ENCODE results near the gene ST3GAL2.
"Not testable (repeated sequence)": the region's sequence is repeated elsewhere in the genome, so short reads cannot be mapped to it uniquely, and the experiment has no call there.

The ST3GAL2 gene

DNA sequence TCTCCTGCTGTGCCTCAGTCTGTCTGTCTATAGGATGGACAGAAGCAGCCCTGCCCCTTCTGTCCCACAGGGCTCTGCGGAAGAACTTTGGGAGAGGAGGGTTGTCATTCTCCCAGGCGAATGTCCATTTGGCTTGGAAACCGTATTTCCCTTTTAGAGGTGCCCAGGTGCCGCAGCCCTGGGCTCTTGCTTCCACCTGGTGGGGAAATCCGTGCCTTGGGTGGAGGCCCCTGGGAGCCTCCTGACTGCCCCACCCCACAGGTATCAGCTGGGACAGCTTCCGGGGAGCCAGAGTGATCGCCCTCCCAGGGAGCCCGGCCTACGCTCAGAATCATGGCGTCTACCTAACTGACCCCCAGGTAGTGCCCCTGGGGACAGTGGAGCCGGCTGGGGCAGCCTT, 28.2 kb upstream of the ST3GAL2 start:
- no peak for DNase-seq

DNA sequence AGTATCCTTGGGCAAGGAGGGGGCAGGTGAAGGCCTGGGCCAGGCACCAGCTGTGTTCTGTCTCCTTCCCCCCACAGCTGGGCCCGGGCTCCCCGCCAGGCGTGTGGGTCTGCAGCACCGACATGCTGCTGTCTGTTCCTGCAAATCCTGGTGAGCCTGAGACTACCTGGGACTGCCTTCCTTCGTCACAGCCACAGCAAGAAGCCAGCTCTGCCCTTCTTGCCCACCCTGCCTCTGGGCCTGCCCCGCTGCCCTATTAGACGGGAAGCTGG, 27.8 kb upstream of the ST3GAL2 start:
- DNase-seq = no peak

DNA sequence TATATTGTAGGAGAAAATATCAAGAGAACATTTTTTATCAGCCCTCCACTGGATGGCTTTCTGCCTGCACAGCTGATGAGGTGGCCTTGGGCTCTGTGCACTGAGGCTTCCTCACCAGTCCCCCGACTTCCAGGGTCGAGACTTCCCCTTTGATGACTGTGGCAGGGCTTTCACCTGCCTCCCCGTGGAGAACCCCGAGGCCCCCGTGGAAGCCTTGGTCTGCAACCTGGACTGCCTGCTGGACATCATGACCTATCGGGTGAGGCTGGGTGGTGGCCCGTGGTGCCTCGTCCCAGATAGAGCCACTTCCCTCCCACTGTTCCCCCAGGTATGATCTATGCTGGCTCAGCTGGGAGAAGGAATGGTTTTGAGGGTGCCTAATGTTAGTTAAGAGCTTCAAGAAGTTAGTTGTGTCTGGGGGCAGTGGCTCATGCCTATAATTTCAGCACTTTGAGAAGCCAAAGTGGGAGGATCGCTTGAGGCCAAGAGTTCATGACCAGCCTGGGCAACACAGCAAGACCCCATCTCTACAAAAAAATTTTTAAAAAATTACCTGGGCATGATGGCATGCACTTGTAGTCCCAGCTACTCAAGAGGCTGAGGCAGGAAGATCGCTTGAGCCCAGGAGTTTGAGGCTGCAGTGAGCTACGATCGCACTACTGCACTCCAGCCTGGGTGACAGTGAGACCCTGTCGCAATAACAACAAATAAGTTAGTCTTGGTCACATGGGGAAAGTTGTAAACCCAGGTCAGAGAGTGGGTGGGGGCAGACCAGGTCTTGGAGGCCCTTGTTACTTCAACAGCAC, 27.3 kb upstream of the ST3GAL2 start:
- no peak for DNase-seq

DNA sequence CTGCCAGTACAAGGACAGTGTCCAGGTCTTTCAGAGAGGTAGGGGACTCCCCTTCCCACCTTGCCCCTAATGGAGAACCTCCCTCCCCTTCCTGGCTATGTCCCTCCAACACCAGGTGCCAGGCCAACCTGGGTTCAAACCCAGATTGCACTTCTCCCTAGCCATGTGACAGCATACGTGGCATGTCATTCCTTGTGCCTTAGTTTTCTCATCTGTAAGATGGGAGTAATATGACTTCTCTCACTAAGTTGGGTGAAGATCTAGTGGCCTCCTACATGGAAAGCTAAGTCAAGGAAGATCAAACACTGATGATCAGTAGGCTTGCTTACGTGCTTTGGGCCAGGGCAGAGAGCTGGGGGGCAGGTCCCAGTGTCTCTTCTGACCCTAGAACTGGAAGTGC, 24.3 kb upstream of the ST3GAL2 start:
- no peak for DNase-seq

DNA sequence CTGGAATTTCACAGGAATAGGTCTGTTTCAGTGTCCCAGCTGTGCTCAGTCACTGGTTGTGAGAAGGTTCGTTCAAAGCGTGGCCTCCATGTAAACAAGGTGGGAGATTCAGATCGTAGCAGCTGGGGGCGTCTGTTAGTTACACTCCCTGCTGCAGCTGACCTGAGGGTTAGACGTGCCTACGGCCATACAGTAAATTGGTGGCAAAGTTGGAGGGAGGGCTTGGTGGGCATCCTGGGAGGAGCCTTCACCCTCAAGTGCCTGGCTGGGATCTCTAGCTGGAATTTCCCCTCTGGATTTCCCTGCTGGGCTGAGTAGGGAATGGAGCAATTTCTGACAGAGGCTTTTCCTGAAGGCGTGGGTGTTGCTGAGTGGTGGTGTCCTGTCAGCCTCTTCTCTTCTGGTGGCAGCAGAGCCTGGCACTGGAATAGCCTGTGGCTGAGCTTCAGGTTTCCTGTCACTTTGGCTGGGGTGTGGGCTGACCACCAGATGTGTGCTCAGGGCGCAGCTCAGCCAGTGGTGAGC, 21.9 kb upstream of the ST3GAL2 start:
- DNase-seq = no peak

DNA sequence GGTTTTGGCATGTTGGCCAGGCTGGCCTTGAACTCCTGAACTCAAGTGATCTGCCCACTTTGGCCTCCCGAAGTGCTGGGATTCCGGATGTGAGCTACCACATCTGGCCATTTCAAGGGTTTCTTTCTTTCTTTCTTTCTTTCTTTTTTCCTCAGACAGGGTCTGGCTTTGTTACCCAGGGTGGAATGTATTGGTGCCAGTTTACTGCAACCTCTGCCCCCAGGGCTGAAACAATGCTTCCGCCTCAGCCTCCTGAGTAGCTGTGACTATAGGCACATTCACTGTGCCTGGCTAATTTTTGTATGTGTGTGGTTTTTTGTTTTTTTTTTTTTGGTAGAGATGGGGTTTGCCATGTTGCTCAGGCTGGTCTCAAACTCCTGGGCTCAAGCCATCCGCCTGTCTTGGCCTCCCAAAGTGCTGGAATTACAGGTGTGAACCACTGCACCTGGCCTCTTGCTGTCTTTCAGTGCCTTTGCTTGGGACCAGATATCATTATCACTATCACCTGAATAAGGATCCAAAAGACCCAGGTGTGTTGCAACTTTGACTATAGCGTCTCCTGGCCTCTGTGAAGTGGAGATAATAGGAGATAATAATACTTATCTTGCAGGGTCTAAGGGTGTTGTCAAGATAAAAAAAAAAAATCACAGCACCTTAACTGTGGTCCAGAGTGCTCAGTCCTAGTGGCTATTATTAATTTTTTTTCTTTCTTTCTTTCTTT, 18.7 kb upstream of the ST3GAL2 start:
- DNase-seq = no peak

DNA sequence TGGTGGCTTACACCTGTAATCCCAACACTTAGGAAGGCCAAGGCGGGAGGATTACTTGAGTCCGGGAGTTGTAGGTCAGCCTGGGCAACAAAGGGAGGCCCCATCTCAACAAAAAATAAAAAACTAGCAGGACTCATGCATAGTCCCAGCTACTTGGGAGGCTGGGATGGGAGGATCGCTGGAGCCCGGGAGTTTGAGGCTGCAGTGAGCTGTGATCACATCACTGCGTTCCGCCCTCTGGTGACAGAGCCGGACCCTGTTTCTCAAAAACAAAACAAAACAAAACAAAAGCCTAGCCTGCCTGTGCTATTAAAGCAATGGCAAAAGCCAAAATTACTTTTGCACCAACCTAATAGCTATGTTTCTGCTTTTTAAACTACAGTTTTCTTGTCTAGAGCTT, 17.0 kb upstream of the ST3GAL2 start:
- no peak for DNase-seq

DNA sequence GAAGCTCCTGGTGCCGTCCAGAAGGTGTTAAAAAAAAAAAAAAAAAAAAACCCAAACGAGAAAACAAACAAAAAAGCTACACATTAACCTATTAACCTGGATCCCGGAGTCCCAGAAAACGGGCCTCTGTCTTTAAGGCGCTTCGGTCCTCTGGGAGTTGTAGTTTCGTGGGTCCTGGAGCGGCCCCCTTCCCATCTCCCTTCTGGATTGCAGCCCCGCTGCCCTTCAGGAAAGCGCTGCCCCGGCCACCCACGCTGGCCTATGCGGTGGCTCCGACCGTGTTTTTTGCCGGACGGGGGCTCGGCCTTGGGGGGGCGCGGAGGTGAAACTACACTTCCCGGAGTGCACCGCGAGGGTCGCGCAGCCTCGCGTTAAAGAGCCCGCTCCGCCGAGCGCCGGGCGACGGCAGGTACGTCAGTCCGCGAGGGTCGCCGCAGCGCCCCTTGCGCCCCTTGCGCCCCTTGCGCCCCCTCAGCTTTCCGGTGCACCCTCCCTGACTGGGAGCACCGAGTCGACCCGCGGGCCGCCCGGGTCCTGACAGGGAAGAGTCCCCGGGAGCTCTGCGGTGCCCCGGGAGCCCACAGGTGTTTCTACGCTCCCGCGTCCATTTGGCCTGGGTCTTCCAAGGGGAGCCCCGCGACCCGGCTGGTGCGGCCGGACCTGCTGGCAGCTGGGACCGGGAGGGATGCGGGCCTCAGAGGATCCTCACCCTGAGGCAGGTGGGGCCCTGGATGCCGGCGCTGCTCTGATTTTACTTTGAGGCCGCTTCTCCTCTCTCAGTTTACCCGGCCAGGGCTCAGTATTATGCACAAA, 15.5 kb upstream of the ST3GAL2 start, which contains the start of gene FCSK:
FCSK (plus strand) TSS at position 374 of the 813 bp plus-strand sequence. CDS start 8,596 bp downstream, outside the sequence.
- peak; percentile 84 to 85 for DNase-seq

DNA sequence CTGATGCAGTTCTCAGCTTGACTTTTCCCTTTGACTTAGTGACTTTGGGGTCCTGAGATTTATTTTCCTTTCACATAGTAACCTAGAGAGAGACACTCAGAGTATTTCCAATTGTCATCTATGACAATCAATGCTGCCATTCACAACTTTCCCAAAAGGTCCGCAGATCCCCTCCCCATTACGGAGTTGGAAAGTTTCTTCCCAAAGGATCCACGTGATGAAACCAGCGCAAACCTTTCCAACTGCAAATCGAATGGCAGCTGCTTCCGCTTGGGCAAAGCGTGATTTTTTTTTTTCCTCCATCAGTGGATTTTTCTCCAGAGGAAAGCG, 15.0 kb upstream of the ST3GAL2 start:
- DNase-seq = no peak

DNA sequence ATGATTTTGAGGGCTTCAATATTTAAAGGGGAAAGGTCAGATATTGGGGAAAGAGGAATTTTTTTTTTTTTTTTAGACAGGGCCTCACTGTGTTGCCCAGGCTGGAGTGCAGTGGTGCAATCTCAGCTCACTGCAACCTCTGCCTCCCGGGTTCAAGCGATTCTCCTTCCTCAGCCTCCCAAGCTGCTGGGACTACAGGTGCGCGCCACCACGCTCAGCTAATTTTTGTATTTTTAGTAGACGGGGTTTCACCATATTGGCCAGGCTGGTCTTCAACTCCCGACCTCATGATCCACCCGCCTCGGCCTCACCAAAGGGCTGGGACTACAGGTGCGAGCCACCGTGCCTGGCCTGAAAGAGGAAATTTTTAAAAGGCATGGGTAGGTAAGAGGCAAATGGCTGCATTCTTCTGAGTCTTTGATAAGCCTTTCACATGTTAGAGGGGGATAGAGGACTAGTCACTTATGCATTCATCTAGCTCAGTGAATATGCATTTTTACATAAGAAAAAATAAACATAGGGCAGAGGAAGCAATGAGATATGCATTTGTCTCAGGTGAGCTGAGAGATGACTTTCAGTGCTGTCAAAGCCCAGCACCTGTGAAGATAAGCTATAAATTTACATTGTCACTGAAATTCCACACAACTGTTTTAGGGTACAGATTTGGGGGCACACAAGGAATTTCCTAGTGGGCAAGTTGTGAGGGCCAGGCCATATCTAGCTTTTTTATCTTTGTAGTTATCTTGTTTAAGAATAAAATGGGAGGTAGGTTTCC, 14.4 kb upstream of the ST3GAL2 start:
- no peak for DNase-seq

DNA sequence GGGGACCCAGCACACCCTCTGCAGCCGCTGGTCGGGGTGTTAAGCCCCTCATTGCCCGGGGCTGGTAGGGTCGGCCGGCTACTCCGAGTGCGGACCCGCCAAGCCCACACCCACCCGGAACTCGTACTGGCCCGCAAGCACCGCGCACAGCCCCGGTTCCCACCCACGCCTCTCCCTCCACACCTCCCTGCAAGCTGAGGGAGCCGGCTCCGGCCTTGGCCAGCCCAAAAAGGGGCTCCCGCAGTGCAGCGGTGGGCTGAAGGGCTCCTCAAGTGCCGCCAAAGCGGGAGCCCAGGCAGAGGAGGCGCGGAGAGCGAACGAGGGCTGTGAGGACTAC, 12.1 kb upstream of the ST3GAL2 start:
- not testable (repeated sequence) for DNase-seq

DNA sequence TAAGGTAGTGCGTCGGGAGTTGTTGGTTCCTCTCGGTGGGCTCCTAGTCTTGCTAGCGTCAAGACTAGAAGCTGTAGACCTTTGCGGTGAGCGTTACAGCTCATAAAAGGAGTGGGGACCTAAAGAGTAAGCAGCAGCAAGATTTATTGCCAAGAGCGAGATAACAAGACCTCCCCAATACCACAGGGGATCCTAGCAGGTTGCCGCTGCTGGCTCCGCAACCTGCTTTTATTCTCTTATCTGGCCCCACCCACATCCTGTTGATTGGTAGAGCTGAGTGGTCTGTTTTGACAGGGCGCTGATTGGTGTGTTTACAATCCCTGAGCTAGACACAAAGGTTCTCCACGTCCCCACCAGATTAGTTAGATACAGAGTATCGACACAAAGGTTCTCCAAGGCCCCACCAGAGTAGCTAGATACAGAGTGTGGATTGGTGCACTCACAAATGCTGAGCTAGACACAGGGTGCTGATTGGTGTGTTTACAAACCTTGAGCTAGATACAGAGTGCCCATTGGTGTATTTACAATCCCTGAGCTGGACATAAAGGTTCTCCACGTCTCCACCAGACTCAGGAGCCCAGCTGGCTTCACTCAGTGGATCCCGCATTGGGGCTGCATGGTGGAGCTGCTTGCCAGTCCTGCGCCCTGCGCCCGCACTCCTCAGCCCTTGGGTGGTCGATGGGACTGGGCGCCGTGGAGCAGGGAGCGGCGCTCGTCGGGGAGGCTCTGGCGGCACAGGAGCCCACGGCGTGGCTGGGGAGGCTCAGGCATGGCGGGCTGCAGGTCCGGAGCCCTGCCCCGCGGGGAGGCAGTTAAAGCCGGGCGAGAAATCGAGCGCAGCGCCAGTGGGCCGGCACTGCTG, 11.5 kb upstream of the ST3GAL2 start:
- DNase-seq = not testable (repeated sequence)

DNA sequence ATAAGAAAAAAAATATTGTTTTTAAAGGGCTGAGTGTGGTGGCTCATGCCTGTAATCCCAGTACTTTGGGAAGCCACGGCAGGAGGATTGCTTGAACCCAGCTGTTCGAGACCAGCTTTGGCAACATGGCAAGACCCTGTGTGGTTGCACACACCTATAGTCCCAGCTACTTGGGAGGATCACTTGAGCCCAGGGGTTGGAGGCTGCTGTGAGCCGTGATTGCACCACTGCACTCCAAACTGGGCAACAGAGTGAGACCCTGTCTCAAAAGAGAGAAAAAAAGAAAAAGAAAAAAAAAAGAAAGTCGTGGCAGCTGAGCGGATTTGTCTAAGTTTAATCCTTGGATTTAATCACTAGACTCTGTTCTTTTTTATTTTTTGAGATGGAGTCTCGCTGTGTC, 9.2 kb upstream of the ST3GAL2 start:
- DNase-seq = no peak

DNA sequence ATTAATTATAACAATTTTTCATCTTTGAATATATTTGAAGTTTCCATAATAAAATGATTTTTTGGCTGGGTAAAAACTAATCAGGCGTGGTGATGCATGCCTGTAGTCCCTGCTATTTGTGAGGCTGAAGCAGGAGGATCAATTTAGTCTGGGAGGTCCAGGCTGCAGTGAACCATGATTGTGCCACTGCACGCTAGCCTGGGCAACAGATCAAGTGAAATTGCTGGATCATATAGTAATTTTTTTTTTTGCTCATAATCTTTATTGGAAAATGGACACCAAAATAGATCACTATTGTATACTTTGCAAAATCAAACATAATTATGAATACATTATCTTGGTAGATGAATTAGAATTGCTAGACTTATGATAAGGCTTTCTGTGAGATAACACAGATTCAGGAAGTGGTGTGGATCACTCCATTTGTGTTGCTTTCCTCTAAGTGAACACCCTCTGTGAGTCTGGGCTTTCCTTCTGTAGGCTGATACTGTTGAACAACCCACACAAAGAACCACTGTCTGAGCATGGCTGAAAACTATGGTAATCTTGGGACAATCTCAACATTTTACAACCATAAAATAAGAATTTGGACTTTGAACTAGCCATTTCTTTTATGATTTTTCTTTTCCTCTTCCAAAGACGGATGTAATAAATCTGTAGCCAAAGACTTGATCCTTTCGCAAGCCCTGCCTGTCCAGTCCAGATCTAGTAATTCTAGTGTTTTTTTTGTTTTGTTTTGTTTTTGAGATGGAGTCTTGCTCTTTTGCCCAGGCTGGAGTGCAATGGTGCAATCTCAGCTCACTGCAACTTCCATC, 5.6 kb upstream of the ST3GAL2 start:
- no peak for DNase-seq

DNA sequence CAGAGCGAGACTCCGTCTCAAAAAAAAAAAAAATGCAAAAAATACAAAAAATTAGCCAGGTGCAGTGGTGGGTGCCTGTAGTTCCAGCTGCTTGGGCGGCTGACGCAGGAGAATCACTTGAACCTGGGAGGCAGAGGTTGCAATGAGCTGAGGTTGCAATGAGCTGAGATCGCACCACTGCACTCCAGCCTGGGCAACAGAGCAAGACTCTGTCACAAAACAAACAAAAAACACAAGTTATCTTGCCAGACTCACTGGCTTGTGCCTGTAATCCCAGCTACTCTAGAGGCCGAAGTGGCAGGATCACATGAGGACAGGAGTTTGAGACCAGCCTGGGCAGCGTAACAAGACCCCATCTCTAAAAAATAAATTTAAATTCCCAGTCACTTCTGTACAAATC, 3.4 kb upstream of the ST3GAL2 start:
- DNase-seq = no peak

DNA sequence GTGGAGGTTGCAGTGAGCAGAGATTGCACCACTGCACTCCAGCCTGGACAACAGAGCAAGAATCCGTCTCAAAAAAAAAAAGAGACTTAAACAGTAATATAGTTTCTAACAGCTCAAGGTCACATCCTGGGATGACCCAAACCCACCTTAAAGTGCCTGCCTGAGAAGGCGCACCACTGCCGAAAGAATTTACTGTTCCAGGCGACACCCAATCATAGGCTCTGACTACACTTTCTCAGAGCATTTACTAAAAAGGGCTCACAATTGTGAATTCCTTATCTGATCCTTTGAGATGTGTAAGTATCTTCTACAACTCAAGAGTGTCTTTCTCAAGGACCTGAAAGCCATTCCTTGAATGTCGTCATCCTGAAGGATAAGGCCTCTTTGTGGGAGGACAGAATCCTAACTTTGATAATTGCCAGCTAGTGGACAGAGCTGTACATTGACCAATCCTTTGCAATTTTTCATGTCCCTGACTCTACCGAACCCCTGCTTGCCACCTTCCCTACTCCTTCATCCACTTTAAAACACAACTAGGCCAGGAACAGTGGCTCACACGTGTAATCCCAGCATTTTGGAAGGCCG, 2.6 kb upstream of the ST3GAL2 start:
- no peak for DNase-seq

DNA sequence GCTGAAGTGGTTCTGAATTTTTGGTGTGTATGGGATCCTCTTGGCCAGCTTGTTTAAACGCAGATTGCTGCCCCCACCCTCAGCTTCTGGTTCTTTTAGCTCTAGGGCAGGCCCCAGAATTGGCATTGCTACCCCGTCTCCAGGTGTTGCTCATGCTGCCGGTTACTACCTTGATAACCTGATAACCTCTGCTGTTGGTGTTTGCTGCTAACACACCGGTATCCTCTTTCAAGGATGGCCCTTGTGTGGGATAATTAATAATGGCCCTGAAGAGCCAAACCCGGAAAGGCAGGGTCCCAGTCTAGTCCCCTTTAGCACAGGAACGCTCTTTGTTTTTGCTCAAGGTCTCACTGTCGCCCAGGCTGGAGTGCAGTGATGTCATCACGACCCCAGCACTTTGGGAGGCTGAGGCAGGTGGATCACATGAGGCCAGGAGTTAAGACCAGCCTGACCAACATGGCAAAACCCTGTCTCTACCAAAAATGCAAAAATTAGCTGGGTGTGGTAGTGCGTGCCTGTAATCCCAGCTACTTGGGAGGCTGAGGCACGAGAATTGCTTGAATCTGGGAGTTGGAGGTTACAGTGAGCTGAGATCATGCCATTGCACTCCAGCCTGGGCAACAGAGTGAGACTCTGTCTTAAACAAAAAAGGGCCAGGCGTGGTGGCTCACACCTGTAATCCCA, 1.3 kb upstream of the ST3GAL2 start:
- no peak for DNase-seq

DNA sequence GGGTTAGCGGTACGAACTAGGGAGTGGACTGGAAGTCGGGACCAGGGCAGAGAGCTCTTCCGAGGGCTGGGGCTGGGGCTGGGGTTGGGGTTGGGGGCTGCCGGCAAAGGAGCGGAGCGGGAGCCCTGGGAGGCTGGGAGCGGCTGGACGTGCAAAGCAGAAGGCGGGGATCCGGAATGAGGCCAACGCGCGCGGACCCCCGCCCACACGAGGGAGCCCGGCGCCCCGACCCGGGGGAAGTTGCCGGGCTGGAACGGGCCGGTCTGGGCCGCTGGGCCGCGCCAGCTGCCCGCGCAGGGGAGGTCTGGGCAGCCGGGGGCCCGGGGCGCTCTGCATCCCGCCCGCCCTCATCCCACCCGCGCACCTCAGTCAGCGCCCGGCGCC, 323 bp downstream of the ST3GAL2 start:
- DNase-seq = peak in 1 of 2 experiments; percentile 30

DNA sequence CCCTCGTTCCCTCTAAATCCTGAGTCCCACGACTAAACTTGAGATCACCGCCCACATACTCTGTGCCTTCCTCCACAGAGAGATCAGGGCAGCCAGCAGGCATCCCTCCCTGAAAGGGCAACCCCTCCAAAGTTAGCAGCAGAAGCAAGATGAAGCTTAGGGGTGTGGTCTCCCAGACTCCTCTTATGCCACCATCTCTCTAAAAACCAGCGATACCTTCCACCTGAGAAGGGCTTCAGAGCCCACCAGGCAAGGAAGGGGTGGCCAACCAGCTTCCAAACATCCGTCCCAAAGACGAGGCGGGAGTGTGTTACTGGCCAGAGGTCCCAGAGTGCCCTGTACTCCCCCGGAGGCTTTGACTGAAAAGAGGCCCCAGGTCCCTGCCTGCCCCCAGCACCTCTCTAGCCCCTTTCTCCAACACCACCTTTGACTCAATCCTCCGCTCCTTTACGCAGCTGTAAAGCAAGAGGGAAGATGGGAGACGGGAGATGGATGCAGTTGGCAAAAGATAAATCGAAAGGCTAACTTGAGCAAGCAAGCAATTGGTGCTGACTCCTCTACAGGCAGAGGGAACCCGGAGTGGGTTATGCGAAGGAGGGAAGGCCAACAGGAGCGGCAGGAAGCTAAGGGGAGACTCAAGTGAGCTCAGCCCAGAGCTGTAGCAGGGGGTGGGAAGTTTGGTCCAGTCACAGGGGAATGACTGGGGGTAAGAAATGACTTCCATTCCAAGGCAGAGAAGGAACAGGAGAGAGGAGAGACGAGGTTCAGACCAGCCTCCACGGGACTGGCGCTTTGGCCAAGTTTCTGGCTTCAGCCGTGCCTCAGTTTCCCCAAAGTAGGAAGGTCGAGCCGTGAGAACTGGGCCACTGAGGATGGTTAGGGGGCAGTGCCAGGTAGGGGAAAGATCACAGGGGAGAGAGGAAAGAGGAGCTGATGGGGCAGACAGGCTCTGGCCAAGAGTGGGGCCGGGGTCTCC, 1.0 kb downstream of the ST3GAL2 start:
- DNase-seq = peak; percentile 48 to 49

Data from activated T-cell treated with anti-CD3 and anti-CD28 coated beads, Interleukin-2, amount 50 U/mL, for 48 hours (primary cell).